ENCODE data around the gene TTC39C.

The TTC39C gene

GRCh38 chr18:24003903-24004640, 10.5 kb upstream of the TTC39C start:
- Mint-ChIP-seq H3K27ac (no peak overlapping the region), H3K9me3 (no peaks in the 10 kb centered on the region), H3K4me3 (no peak overlapping the region), H3K27me3 (no peaks in the 10 kb centered on the region), H3K36me3 (ENCODE audit: low read depth) (no peaks in the 10 kb centered on the region), H3K4me1 (ENCODE audit: low read depth) (peaks cover 62% of the 10 kb centered on the region)

GRCh38 chr18:24006712-24007313, 7.7 kb upstream of the TTC39C start:
- Mint-ChIP-seq H3K27me3 (no peaks in the 10 kb centered on the region), H3K36me3 (ENCODE audit: low read depth) (no peaks in the 10 kb centered on the region), H3K27ac (no peak overlapping the region), H3K4me3 (no peak overlapping the region), H3K9me3 (no peaks in the 10 kb centered on the region), H3K4me1 (ENCODE audit: low read depth) (peaks cover 76% of the 10 kb centered on the region)

GRCh38 chr18:24009246-24009645, 5.3 kb upstream of the TTC39C start:
- Mint-ChIP-seq H3K9me3 (no peaks in the 10 kb centered on the region), H3K4me1 (ENCODE audit: low read depth) (peaks cover 71% of the 10 kb centered on the region), H3K36me3 (ENCODE audit: low read depth) (no peaks in the 10 kb centered on the region), H3K27ac (peak overlapping the region; percentile 22), H3K4me3 (no peak overlapping the region), H3K27me3 (no peaks in the 10 kb centered on the region)

GRCh38 chr18:24009651-24010333, 4.8 kb upstream of the TTC39C start:
- Mint-ChIP-seq H3K4me3 (no peak overlapping the region), H3K9me3 (no peaks in the 10 kb centered on the region), H3K27me3 (no peaks in the 10 kb centered on the region), H3K4me1 (ENCODE audit: low read depth) (peaks cover 65% of the 10 kb centered on the region), H3K36me3 (ENCODE audit: low read depth) (no peaks in the 10 kb centered on the region), H3K27ac (peak overlapping the region; percentile 27)

- Mint-ChIP-seq H3K9me3 (no peaks in the 10 kb centered on the region), H3K27ac (peak overlapping the region; percentile 81), H3K27me3 (no peaks in the 10 kb centered on the region), H3K36me3 (ENCODE audit: low read depth) (no peaks in the 10 kb centered on the region), H3K4me3 (no peak overlapping the region), H3K4me1 (ENCODE audit: low read depth) (peaks cover 67% of the 10 kb centered on the region)
These were observed 3.9 kb upstream of the TTC39C start for GRCh38 chr18:24010673-24011072.

GRCh38 chr18:24011123-24011917, 3.2 kb upstream of the TTC39C start:
- no peaks in the 10 kb centered on the region for H3K9me3 Mint-ChIP-seq
- peak overlapping the region; percentile 62 for H3K4me3 Mint-ChIP-seq
- H3K36me3 Mint-ChIP-seq (ENCODE audit: low read depth): peaks cover 3% of the 10 kb centered on the region
- peak overlapping the region; percentile 81 for H3K27ac Mint-ChIP-seq
- H3K27me3 Mint-ChIP-seq: no peaks in the 10 kb centered on the region
- peaks cover 73% of the 10 kb centered on the region for H3K4me1 Mint-ChIP-seq (ENCODE audit: low read depth)

- Mint-ChIP-seq H3K9me3 (no peaks in the 10 kb centered on the region), H3K27ac (peak overlapping the region; percentile 39), H3K4me3 (peak overlapping the region; percentile 28), H3K27me3 (no peaks in the 10 kb centered on the region), H3K36me3 (ENCODE audit: low read depth) (peaks cover 15% of the 10 kb centered on the region), H3K4me1 (ENCODE audit: low read depth) (peaks cover 83% of the 10 kb centered on the region)
These were observed 1.5 kb upstream of the TTC39C start for GRCh38 chr18:24013051-24013450.

- peaks cover 83% of the 10 kb centered on the region for H3K4me1 Mint-ChIP-seq (ENCODE audit: low read depth)
- H3K27ac Mint-ChIP-seq: peak overlapping the region; percentile 93
- no peaks in the 10 kb centered on the region for H3K9me3 Mint-ChIP-seq
- no peaks in the 10 kb centered on the region for H3K27me3 Mint-ChIP-seq
- H3K4me3 Mint-ChIP-seq: peak overlapping the region; percentile 98
- peaks cover 19% of the 10 kb centered on the region for H3K36me3 Mint-ChIP-seq (ENCODE audit: low read depth)
These were observed 558 bp downstream of the TTC39C start for GRCh38 chr18:24014986-24015638.

- Mint-ChIP-seq H3K36me3 (ENCODE audit: low read depth) (peaks cover 24% of the 10 kb centered on the region), H3K27me3 (no peaks in the 10 kb centered on the region), H3K4me1 (ENCODE audit: low read depth) (peaks cover 83% of the 10 kb centered on the region), H3K9me3 (no peaks in the 10 kb centered on the region), H3K4me3 (peak overlapping the region; percentile 98), H3K27ac (peak overlapping the region; percentile 93)
These were observed 1.4 kb downstream of the TTC39C start for GRCh38 chr18:24015639-24016631.

- Mint-ChIP-seq H3K4me3 (peak overlapping the region; percentile 98), H3K27ac (peak overlapping the region; percentile 93), H3K36me3 (ENCODE audit: low read depth) (peaks cover 29% of the 10 kb centered on the region), H3K27me3 (no peaks in the 10 kb centered on the region), H3K9me3 (no peaks in the 10 kb centered on the region), H3K4me1 (ENCODE audit: low read depth) (peaks cover 83% of the 10 kb centered on the region)
These were observed 2.1 kb downstream of the TTC39C start for GRCh38 chr18:24016643-24017042.

- peak overlapping the region; percentile 95 for H3K27ac Mint-ChIP-seq
- H3K9me3 Mint-ChIP-seq: no peaks in the 10 kb centered on the region
- no peaks in the 10 kb centered on the region for H3K27me3 Mint-ChIP-seq
- H3K4me3 Mint-ChIP-seq: peak overlapping the region; percentile 73
- H3K4me1 Mint-ChIP-seq (ENCODE audit: low read depth): peaks cover 86% of the 10 kb centered on the region
- H3K36me3 Mint-ChIP-seq (ENCODE audit: low read depth): peaks cover 36% of the 10 kb centered on the region
These were observed 3.8 kb downstream of the TTC39C start for GRCh38 chr18:24018299-24018886.

GRCh38 chr18:24019641-24020331, 5.2 kb downstream of the TTC39C start:
- Mint-ChIP-seq H3K27ac (peak overlapping the region; percentile 95), H3K27me3 (no peaks in the 10 kb centered on the region), H3K9me3 (no peaks in the 10 kb centered on the region), H3K36me3 (ENCODE audit: low read depth) (peaks cover 44% of the 10 kb centered on the region), H3K4me3 (peak overlapping the region; percentile 73), H3K4me1 (ENCODE audit: low read depth) (peaks cover 94% of the 10 kb centered on the region)

- Mint-ChIP-seq H3K4me1 (ENCODE audit: low read depth) (peaks cover 98% of the 10 kb centered on the region), H3K4me3 (peak overlapping the region; percentile 54), H3K36me3 (ENCODE audit: low read depth) (peaks cover 50% of the 10 kb centered on the region), H3K27me3 (no peaks in the 10 kb centered on the region), H3K27ac (peak overlapping the region; percentile 95), H3K9me3 (no peaks in the 10 kb centered on the region)
These were observed 7.0 kb downstream of the TTC39C start for GRCh38 chr18:24021505-24021904.
